ENCODE measurements around the gene DLGAP1.

DNA sequence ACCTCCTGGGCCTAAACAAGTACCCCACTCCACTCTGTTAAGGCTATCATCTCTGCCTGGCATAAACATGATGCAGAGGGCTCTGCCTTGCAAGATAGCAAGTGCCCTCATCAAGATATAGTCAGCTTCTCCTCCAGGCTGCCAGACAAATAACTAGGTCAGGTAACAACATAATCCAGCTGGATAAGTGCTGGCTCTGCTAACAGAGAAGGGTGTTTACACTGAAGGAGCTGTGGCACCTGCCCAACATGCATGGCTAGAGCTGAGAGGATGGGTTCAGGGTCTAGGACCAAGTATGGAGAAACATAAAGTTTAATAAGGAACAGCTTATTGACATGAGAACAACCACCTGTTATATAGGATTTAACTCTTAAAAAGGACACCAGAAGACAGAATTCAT is 42.8 kb downstream of the DLGAP1 start:
- TF ChIP-seq POLR2AphosphoS5 (IDR thresholded peaks at IDR 0.05; ENCODE audit: low read depth): no peak
- TF ChIP-seq, protein P1, sequence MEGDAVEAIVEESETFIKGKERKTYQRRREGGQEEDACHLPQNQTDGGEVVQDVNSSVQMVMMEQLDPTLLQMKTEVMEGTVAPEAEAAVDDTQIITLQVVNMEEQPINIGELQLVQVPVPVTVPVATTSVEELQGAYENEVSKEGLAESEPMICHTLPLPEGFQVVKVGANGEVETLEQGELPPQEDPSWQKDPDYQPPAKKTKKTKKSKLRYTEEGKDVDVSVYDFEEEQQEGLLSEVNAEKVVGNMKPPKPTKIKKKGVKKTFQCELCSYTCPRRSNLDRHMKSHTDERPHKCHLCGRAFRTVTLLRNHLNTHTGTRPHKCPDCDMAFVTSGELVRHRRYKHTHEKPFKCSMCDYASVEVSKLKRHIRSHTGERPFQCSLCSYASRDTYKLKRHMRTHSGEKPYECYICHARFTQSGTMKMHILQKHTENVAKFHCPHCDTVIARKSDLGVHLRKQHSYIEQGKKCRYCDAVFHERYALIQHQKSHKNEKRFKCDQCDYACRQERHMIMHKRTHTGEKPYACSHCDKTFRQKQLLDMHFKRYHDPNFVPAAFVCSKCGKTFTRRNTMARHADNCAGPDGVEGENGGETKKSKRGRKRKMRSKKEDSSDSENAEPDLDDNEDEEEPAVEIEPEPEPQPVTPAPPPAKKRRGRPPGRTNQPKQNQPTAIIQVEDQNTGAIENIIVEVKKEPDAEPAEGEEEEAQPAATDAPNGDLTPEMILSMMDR (IDR thresholded peaks at IDR 0.05; ENCODE audit: insufficient read depth, low read length): no peak
- no peak for TF ChIP-seq SPI1 (IDR thresholded peaks at IDR 0.05; ENCODE audit: borderline replicate concordance, low read depth)
- TF ChIP-seq, protein P2, sequence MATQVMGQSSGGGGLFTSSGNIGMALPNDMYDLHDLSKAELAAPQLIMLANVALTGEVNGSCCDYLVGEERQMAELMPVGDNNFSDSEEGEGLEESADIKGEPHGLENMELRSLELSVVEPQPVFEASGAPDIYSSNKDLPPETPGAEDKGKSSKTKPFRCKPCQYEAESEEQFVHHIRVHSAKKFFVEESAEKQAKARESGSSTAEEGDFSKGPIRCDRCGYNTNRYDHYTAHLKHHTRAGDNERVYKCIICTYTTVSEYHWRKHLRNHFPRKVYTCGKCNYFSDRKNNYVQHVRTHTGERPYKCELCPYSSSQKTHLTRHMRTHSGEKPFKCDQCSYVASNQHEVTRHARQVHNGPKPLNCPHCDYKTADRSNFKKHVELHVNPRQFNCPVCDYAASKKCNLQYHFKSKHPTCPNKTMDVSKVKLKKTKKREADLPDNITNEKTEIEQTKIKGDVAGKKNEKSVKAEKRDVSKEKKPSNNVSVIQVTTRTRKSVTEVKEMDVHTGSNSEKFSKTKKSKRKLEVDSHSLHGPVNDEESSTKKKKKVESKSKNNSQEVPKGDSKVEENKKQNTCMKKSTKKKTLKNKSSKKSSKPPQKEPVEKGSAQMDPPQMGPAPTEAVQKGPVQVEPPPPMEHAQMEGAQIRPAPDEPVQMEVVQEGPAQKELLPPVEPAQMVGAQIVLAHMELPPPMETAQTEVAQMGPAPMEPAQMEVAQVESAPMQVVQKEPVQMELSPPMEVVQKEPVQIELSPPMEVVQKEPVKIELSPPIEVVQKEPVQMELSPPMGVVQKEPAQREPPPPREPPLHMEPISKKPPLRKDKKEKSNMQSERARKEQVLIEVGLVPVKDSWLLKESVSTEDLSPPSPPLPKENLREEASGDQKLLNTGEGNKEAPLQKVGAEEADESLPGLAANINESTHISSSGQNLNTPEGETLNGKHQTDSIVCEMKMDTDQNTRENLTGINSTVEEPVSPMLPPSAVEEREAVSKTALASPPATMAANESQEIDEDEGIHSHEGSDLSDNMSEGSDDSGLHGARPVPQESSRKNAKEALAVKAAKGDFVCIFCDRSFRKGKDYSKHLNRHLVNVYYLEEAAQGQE (IDR thresholded peaks at IDR 0.05; ENCODE audit: insufficient replicate concordance, low read depth): no peak

All from HL-60 (cell line).